B cell (primary cell): ENCODE data around the gene CYP26C1. TPM values are rescaled to one million over a fixed set of nuclear protein-coding genes. Genes with fewer than 3 reads are reported as not detected.

Experiments
- ATAC-seq: fragments of 200-7000 bp; cut with Tn5 transposase; one replicate; pipeline ENCODE4 v1.10.0; 2021; ENCODE audit warnings: low read depth, mild to moderate bottlenecking, moderate number of reproducible peaks, moderate library complexity
- CTCF ChIA-PET: fragments of 350-600 bp; sonication (Branson Sonifier 250); formaldehyde crosslinking; loops from one replicate; lab custom pipeline; 2021; ENCODE audit warnings: antibody characterized with exemption, inconsistent platforms; lab: Charles Lee
- POLR2A ChIA-PET: fragments of 350-600 bp; sonication (Branson Sonifier 250); formaldehyde crosslinking; loops from one replicate; lab custom pipeline; 2021; ENCODE audit warnings: antibody characterized with exemption; lab: Charles Lee
- DNase-seq: peaks from one replicate; pipeline ENCODE4 v3.0.0; 2013
- H2AFZ ChIP-seq: 2 replicates; pipeline ENCODE4 v1.6.1; 2012; ENCODE audit warnings: mild to moderate bottlenecking, low read depth, low read length; ENCODE audit not compliant: insufficient read depth, poor library complexity, severe bottlenecking
- H3K27ac ChIP-seq, 2 donors: 1 replicate in 1 of 2; 2 replicates in 1 of 2; pipeline ENCODE4 v1.5.1; 2012 to 2013; ENCODE audit warnings: low read length in 2 of 2, mild to moderate bottlenecking in 2 of 2, moderate library complexity in 1 of 2
- H3K27me3 ChIP-seq, 4 experiments: fragments of 200-600 bp in 1 of 4; sonication (generic) in 1 of 4; replicated peaks in 1 of 4; 1 replicate in 2 of 4; 2 replicates in 2 of 4; pipeline versions ENCODE4 v1.6.1 to v1.7.0; 2013 to 2016; ENCODE audit warnings: low read length in 3 of 4, mild to moderate bottlenecking in 2 of 4, mixed read lengths in 1 of 4, moderate library complexity in 1 of 4; ENCODE audit not compliant: insufficient read depth in 4 of 4, control insufficient read depth in 3 of 4; ENCODE audit errors: control extremely low read depth in 1 of 4
- H3K36me3 ChIP-seq, 2 experiments: replicated peaks in 1 of 2; 1 replicate in 1 of 2; 2 replicates in 1 of 2; pipeline versions ENCODE4 v1.6.1 to v1.7.1; 2013; ENCODE audit warnings: low read length in 1 of 2; ENCODE audit not compliant: insufficient read depth in 2 of 2, control insufficient read depth in 1 of 2; ENCODE audit errors: control extremely low read depth in 1 of 2, extremely low read depth in 1 of 2
- H3K4me1 ChIP-seq, 2 donors: fragments of 200-600 bp in 1 of 2; sonication (generic) in 1 of 2; 1 replicate in 1 of 2; 2 replicates in 1 of 2; pipeline versions ENCODE4 v1.5.1 to v1.6.1; 2013 to 2017; ENCODE audit warnings: low read length in 2 of 2; ENCODE audit not compliant: control insufficient read depth in 2 of 2, insufficient read depth in 2 of 2
- H3K4me2 ChIP-seq: replicated peaks from 2 replicates; pipeline ENCODE3; 2012; ENCODE audit warnings: mild to moderate bottlenecking, low read depth, low read length; ENCODE audit not compliant: poor library complexity, severe bottlenecking
- H3K4me3 ChIP-seq, 5 experiments: fragments of 200-600 bp in 1 of 5; sonication (generic) in 1 of 5; 1 replicate in 3 of 5; 2 replicates in 2 of 5; pipeline versions ENCODE4 v1.5.1 to v1.7.0; 2011 to 2016; ENCODE audit warnings: low read length in 4 of 5, mild to moderate bottlenecking in 4 of 5, low read depth in 2 of 5, control low read depth in 1 of 5, moderate library complexity in 1 of 5; ENCODE audit not compliant: insufficient read depth in 1 of 5; ENCODE audit errors: control extremely low read depth in 1 of 5, extremely low read depth in 1 of 5
- H3K79me2 ChIP-seq: fragments of 200-600 bp; sonication (generic); one replicate; pipeline ENCODE4 v1.6.0; 2016; ENCODE audit warnings: low read length; ENCODE audit not compliant: control insufficient read depth, insufficient read depth
- H3K9ac ChIP-seq: fragments of 200-600 bp; sonication (generic); 2 replicates; pipeline ENCODE4 v1.6.1; 2017; ENCODE audit warnings: mild to moderate bottlenecking, low read length, moderate library complexity
- H3K9me3 ChIP-seq, 3 donors: one replicate each; pipeline versions ENCODE4 v1.6.1 to v1.7.1; 2013; ENCODE audit warnings: low read length in 2 of 3; ENCODE audit not compliant: control insufficient read depth in 2 of 3, insufficient read depth in 1 of 3; ENCODE audit errors: control extremely low read depth in 1 of 3
- H4K20me1 ChIP-seq: 2 replicates; pipeline ENCODE4 v1.6.0; 2012; ENCODE audit warnings: mild to moderate bottlenecking, low read length; ENCODE audit not compliant: insufficient read depth, control insufficient read depth, poor library complexity, severe bottlenecking
- H3K27ac Mint-ChIP-seq: one replicate; pipeline ENCODE4 v1.8.0; 2021; ENCODE audit warnings: mixed read lengths
- H3K27me3 Mint-ChIP-seq: one replicate; pipeline ENCODE4 v1.8.0; 2021; ENCODE audit warnings: mixed read lengths
- H3K4me1 Mint-ChIP-seq: one replicate; pipeline ENCODE4 v1.8.0; 2021; ENCODE audit warnings: mixed read lengths
- H3K4me3 Mint-ChIP-seq: one replicate; pipeline ENCODE4 v1.8.0; 2021; ENCODE audit warnings: mixed read lengths
- H3K9me3 Mint-ChIP-seq: one replicate; pipeline ENCODE4 v1.8.0; 2022; ENCODE audit warnings: mixed read lengths; ENCODE audit not compliant: insufficient read depth
- CTCF ChIP-seq: fragments of 200-600 bp; IDR thresholded peaks from one replicate; pipeline ENCODE4 v1.8.0; 2022; ENCODE audit warnings: antibody characterized with exemption, mild to moderate bottlenecking
- EZH2 ChIP-seq: IDR thresholded peaks from 2 replicates; pipeline ENCODE4 v1.6.1; 2012; ENCODE audit warnings: borderline replicate concordance, low read depth, mild to moderate bottlenecking, moderate library complexity, low read length; ENCODE audit not compliant: insufficient read depth, poor library complexity, severe bottlenecking
- WGBS: methylation state at CpG from one replicate; pipeline ENCODE4 v1.1.5; 2013; ENCODE audit warnings: missing lambda C conversion rate; ENCODE audit not compliant: insufficient coverage; 5-methylcytosine and 5-hydroxymethylcytosine counted together
- intact Hi-C: fragments of 100-400 bp; cut with micrococcal nuclease; formaldehyde crosslinking; loops from one replicate; pipeline ENCODE4 v1.10.0; 2022
- polyA plus RNA-seq: library from polyadenylated mRNA; depleted of rRNA; stranded (reverse); fragments of >200 nt; gene quantifications from 2 replicates; pipeline ENCODE4 v1.2.3, GENCODE V29; 2012
- total RNA-seq, 2 donors: library from RNA; stranded (reverse); fragments of 120-200 nt in 1 of 2; gene quantifications; 1 replicate in 1 of 2; 2 replicates in 1 of 2; pipeline versions ENCODE4 v1.2.3 to v1.2.4, GENCODE V29; 2013 to 2022

The CYP26C1 gene
- total and polyA plus RNA-seq, 2 donors (not counting 1 experiment from before 2014, with no cell fraction given) = 0.01 to 0.57 TPM

GRCh38 chr10:93068411-93069244, 8.0 kb downstream of the CYP26C1 start:
- no peak overlapping the region for H3K4me3 Mint-ChIP-seq
- WGBS = 7% methylated on average over 70 of the region's 73 CpGs
- H4K20me1 ChIP-seq = no peaks in the 10 kb centered on the region
- H2AFZ ChIP-seq = no peak overlapping the region
- POLR2A ChIA-PET = no interaction called here
- peaks cover 71% of the 10 kb centered on the region for H3K27me3 Mint-ChIP-seq
- no peak for ATAC-seq
- peaks cover 0 to 85% (median 45%) of the 10 kb centered on the region in 4 experiments for H3K27me3 ChIP-seq
- no peak overlapping the region for H3K4me3 ChIP-seq
- peaks cover 0 to 3% (median 0%) of the 10 kb centered on the region in 3 donors for H3K9me3 ChIP-seq
- no peak overlapping the region for H3K27ac ChIP-seq
- no peak overlapping the region for H3K9ac ChIP-seq
- no peak overlapping the region for H3K27ac Mint-ChIP-seq
- peaks cover 30% of the 10 kb centered on the region in 2 donors for H3K4me1 ChIP-seq
- TF ChIP-seq EZH2 (no peak), CTCF (no peak)
- H3K4me2 ChIP-seq = no peak overlapping the region
- H3K9me3 Mint-ChIP-seq = no peaks in the 10 kb centered on the region
- H3K36me3 ChIP-seq = no peaks in the 10 kb centered on the region
- H3K79me2 ChIP-seq = no peaks in the 10 kb centered on the region
- DNase-seq = peak; percentile 24
- peaks cover 37% of the 10 kb centered on the region for H3K4me1 Mint-ChIP-seq
- CTCF ChIA-PET = interaction anchor here (0.6 kb wide), 1 partner anchor 738 kb away, joined by 3 read pairs; no protein-coding TSS in a partner anchor
- intact Hi-C loops = no loop called here

- Histone ChIP-seq H3K4me2 (no peak overlapping the region), H3K27me3 (peaks cover 0 to 88% (median 46%) of the 10 kb centered on the region in 4 experiments), H3K79me2 (no peaks in the 10 kb centered on the region), H3K27ac (no peak overlapping the region), H3K4me3 (no peak overlapping the region), H3K9ac (no peak overlapping the region), H4K20me1 (no peaks in the 10 kb centered on the region), H3K9me3 (peaks cover 0 to 3% (median 0%) of the 10 kb centered on the region in 3 donors), H2AFZ (no peak overlapping the region), H3K36me3 (no peaks in the 10 kb centered on the region), H3K4me1 (peaks cover 35 to 36% of the 10 kb centered on the region in 2 donors)
- Mint-ChIP-seq H3K27ac (no peak overlapping the region), H3K4me3 (no peak overlapping the region), H3K4me1 (peaks cover 38% of the 10 kb centered on the region), H3K9me3 (no peaks in the 10 kb centered on the region), H3K27me3 (peaks cover 69% of the 10 kb centered on the region)
- ChIA-PET POLR2A (no interaction called here), CTCF (no interaction called here)
- DNase-seq (no peak), ATAC-seq (no peak)
- intact Hi-C loops = no loop called here
- TF ChIP-seq CTCF (no peak), EZH2 (no peak)
- WGBS = 30% methylated on average over 6 of the region's 10 CpGs
Measured at GRCh38 chr10:93069245-93069561, 8.6 kb downstream of the CYP26C1 start.
